RKO (cell line): ENCODE measurements around the gene CRMP1.
"Not testable (repeated sequence)": the region's sequence is repeated elsewhere in the genome, so short reads cannot be mapped to it uniquely, and the experiment has no call there.

Source experiments
- DNase-seq: peaks from one replicate; pipeline ENCODE4 v3.0.0-alpha.2; 2016; ENCODE audit warnings: low spot score

CRMP1 gene

DNA sequence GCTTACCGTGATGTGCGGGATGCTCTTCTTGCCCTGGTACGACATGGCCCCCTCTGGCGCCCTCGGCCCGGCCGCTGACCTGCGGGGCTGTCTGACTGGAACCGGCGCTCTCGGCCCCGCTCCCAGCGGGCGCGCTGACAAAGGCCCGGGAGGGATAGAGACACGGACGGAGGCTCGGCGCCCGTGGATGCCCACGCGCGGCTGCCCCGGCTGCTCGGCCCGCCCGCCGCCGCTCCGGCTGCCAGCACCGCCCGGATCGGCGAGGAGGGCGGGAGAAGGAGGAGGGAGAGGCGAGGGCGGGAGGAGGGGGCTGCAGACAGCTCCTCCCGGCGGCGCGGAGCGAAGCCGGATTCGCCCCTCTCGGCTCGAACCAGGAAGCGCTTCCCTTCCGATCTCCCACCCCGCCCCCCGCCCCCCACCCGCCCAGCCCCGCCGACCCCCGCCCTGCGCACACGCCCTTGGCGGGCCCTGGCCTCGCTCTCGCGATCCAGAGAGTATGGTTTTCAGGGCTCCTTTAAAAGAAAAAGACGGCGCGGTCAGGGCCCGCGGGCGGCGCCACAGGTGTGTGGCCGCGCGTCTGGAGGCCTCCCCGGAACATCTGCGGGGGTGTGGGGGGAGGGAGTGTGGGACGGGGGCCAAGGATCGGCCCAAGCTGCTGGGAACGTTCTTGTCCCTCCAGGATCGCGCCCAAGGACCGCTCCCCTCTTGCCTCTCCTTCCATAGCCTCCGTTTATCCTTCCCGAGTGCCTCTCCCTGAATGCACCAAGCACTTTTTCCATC lies 4.5 kb downstream of the CRMP1 start:
- DNase-seq: no peak

DNA sequence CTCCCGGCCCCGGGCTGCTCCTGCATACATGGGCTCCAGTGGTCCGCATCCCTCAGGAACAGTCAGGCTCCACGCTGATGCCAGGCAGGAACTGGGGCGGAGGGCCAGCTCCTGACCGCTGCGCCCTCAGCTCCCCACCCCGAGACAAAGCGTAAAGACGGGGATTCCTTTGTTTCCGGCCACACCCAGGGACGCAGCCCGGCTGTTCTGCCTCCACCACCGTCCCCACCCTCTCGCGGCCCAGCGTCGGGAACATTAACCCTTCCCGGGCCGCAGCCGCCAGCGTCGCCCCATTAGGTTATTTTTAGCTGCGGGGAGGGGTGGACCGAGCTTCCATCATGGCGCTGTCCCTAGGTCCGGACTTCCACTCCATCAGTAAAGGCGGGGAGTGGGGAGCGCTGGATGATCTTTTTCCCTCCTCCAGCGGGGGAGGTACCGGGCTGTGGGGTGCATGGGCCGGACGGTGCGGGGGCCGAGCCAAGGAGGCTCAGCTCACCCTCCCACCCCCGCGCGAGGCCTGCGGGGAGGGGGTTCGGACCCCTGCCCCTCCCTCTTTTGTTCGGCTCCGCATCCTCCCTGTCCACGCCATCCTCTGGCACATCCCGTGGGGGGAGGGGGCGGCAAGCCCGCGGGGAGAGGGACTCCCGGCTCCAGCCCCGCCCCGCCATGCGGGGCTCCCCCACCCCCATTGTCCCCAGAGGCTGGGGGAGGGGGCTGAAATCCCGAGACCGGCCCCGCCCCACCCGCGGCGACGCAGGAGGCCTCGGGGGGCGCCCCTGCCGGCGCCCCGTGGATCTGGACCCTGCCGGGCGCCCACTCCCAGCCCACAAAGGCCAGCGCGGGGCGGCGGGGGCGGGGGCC lies 5.3 kb downstream of the CRMP1 start:
- DNase-seq: no peak

DNA sequence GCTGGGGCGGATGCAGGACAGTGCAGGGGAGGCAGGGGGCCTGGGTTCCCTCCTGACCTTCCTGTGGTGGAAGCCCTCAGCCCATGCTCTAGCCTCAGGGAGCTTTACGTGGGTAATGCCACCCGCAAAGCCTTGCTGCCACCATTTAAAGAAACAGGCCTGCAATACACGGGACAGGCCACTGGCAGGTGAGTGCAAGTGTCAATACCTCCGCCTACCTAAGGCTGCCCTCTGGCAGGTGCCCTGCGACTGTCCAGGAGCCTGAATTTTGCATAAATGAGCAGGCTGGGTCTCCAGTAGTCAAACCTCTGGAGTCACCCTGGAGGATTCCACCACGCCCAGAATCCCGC lies 5.9 kb downstream of the CRMP1 start:
- no peak for DNase-seq

DNA sequence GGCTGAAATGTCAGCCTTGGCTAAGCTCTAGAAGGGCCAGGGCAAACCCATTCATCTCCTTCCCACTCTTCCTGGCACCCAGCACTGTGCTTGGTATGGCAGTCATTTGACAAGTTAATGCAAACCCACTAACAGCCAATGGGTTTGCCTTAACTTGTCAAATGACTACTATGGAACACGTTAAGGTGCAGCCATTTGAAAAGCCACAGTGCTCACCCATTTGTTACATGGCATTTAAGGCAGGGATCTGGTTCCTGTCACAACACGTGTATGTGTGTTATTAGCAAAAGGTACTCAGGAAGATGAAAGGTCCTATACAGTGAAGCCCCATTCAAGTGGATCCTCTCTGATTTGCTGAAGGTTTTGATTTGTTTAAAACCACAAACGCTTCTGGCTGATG lies 7.2 kb downstream of the CRMP1 start:
- no peak for DNase-seq

DNA sequence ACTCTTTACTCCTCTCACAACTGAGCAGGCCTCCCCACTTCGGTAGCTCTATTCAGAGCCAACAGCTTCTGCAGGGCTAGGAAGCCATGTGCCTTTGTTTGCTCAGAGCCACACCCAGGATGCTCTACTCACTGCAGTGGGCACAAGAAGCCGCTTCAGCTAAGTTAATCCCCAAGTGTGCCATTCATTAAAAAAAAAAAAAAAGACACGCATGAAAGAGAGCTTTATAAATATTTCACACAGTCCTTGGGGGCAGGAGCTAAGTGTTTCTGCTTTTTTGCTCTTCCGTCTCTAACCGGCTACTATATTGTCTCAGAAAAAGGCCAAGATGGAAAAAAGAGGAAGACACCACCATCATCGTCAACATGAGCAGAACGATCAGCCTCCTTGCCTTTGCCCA lies 8.1 kb downstream of the CRMP1 start:
- DNase-seq: no peak

DNA sequence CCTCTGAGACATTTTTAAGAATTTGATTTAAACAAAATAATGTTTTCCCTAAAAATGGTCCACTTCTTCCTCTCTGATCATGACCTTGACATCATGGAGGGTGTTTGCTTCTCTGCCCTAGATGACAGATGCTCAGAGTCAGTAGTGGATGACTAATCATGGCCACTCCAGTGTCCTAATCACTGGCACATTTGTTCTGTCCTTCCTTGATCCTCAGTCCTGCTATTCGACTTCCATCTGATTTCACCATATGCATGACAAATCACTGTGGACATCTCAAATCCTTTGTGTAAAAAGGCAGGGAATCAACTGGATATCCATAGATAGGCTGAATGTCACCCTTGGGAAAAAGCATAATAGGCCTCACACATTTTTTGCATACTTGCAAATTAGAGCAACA lies 9.0 kb downstream of the CRMP1 start:
- DNase-seq: no peak

DNA sequence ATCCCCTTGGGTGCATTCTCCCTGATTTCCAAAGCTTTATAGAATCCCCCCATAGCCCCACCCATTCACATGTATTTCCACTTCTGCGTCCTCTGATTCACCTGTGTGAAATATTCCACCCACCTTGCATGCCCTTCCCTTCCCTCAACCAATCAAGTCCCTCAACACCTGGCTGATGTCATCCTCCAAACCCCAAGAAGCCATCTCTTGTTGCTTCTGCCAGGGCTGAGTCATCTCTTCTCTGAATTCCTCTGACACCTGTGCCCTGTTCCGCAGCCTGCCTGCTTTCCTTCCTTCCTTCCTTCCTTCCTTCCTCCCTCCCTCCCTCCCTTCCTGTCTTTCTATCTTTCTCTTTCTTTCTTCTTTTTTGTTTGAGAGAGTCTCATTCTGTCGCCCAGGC lies 9.9 kb downstream of the CRMP1 start:
- no peak for DNase-seq

DNA sequence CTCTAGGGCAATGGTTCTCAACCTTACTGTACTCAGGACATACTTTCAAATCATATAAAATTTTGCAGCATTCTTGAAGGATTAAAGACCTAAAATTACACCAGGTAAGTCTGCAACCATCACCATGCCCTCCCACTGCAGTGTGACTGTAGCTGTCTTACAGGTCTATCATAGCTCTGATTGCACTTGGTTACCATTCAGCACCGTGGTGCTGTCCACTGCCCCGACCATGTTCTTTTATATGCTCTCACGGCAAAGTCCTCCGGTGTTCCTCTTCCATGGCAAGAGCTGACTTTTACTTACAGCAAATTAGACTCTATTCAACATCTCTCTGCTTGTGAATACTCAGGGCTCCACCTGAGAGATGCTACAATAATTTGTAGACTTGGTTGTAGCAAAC lies 11.5 kb downstream of the CRMP1 start:
- DNase-seq: no peak

DNA sequence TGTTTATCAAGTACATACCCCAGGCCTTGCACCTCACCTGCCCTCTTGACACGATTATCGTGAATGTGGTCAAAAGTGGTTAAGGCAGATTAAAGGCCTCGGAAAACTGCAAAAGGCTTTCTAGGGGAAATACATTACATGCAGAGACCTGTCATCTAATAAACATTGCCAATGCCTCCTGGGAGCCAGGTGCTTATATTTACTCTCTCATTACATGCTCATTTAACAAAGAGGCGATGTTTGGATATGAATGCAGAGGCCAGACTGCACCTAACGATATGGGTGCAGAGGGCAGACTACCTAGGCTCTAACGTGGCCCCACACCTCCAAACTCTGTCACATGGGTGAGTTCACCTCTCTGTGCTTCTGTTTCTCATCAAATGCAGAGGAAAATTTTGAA lies 14.5 kb downstream of the CRMP1 start:
- no peak for DNase-seq

DNA sequence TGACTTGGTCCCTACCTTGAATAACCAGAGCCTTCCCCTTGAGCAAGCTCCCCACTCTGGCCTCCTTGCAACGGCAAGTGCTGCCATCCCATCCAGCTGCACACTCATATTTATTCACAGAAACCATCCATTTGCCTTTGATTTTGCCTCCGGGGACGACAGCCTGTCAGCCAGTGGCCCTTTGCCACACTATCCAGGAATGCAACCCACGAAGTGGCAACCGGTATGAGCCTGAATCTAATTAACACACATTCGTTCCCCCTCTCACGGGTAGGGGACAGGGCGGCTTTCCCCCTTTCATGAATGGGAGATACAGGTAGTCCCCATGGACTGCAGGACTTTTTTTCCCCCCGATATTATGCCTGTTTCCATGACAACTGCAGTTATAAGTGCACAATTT lies 15.5 kb downstream of the CRMP1 start:
- no peak for DNase-seq

DNA sequence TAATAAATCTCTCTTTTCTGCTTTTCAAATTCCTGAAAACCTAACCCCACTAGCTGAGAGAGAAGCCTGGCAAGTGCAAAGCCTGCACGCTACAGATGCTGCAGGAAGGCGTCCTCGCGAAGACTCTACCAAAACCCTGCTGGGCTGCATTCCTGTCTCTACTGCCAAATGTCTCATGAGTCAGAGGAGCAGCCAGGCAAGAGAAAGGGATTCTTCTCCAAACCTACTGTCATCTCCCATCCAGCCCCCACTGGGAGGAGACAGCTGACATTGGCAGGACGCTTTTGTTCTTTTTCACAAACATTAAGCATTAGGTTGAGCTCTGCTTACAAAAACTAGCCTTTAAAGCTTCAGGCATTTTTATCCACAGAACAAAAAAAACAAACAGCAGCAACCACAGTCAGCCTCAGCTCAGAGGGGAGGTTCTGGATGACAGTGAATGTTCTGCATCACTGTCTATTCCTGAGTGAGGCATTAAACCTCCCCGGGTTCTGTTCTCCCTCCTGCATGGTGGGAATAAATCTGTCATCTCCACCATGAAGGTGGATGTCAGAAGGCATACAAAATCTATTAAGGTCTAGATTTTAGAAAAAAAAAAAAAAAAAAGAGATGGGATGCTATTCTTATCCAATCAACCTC lies 18.0 kb downstream of the CRMP1 start:
- no peak for DNase-seq

DNA sequence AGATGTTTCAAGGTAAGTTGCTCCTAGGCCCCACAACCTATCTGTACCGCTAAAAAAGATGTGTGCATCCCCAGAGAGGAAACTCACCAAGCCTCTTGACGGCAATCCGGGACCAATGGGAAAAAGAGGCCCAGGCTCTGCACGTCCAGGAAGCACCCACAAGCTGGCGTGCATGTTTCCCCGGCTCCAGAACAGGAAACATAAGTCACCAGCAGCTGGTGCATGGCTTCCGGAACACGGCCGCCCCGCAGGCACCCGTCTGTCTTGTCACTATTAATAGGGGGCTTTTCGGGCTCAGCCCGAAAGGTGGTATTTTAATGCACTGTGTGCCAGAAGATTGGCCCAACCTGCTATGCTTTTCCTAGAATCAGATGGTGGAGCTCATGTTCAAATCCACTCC lies 22.2 kb downstream of the CRMP1 start:
- no peak for DNase-seq

DNA sequence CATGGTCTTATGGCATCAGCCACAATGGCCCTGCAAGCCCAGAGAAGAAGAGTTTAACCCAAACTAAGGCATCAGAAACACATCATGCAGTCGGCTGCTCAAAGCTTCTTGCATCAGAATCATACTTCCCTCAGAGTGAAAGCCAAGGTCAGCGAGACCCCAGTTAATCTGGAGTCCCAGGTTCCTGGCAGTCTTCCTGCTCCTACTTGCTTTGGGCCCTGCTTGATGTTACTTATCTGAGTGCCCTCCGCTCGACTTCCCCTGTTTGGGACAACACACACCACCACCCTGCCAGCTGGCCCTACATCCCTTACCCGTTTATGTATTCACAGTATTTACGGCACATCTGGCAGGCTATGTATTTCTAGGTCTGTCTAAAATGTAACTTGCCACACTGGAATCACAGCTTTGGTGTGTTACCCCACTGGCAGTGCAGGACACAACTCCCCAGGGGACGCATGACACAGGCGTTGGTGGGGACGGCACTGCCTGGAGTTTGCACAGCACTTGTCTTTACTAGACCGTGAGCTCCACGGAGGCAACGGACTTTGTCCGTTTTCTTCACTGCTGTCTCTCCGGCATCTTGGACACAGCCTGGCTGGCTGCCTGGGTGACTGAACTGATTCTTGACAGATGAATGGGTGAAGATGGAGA lies 22.8 kb downstream of the CRMP1 start:
- no peak for DNase-seq

DNA sequence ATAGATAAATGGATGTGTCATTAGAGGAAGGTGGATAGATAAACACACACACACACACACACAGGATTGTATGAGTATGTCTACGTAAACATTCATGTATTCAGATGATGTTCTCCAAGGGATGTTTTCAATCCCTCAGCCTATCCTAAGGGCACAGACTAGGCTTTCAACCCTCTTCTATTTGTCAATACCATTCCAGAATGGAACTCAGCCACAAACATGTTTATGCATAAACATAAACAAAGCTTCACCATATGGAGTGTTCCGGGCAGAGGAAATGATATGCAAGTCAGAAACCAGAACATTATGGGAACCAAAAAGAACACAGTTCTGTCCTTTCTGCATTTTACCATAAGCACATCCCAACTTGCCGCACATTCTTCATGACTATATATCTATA lies 25.0 kb downstream of the CRMP1 start:
- no peak for DNase-seq

DNA sequence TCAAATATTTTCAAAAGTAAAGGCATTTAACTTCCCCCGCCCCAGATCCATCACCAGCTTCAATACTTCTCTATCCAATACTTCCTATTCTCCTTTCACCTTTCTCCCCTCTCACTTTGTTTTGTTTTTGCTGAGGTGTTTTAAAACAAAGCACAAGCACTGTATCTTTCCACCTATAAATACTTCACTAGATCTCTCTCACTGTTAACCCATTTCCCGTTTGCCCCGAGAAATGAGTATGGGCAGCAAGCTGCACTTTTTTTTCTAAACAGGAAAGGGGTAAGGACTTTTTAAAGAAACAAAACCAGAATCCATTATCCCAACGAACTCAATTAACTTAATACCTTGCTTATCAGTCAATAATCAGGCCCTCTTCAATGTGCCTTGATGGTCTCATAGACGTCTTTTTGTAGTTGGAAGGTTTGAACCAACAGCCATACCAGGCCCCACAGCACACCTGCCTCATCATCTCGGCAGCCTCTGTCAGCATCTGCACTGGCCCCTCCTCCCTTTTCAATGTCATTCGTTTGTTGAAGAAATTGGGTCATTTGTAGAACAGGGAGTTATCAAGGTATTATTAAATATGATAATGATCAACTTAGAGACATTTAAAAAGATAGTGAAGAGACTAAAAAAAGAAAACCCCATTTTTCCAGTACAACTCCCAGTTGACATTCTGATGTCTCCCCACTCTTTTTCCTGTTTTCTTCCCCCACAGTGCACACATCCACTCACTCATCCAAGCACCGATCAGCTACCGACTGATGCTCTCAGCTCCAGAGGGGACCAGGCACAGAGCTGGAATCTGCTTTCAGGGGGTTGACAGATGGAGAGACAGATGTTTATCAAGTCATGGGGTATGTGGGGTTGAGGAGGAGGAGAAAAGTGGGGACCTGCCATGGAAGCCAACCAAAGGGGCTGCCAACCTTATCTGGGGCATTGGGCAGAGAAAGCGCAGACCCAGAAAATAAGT lies 25.8 kb downstream of the CRMP1 start:
- DNase-seq: no peak

DNA sequence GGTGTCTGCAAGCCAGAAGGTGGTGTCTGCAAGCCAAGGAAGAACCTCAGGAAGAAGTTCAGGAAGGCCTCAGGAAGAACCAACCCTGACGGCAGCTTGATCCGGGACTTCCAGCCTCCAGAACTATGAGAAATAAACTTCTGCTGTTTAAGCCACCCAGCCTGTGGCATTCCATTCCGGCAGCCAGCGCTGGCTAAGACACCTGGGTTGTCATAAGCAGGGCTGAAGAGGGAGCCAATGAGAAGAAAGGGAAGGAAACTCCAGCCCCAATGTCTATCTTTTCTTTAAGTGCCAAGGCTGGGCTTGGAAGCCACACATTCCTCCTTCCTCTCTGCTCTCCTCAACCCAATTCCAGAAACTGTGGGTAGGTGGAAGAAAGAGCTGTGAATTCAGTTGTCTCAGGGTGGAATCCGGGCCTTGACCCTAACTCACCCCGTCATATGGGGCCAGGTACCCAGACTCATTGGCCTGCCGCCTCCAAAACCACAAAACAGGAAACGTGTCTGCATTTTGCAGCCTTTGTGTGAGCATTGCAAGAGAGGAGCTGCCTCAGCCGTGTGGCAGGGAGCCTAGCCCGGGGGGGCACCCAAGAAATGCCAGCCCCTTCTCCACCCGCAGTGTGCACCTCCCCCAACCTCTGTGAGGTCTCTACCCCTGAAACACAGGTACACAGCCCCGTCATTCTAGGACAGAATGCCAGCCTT lies 26.8 kb downstream of the CRMP1 start:
- DNase-seq: no peak

DNA sequence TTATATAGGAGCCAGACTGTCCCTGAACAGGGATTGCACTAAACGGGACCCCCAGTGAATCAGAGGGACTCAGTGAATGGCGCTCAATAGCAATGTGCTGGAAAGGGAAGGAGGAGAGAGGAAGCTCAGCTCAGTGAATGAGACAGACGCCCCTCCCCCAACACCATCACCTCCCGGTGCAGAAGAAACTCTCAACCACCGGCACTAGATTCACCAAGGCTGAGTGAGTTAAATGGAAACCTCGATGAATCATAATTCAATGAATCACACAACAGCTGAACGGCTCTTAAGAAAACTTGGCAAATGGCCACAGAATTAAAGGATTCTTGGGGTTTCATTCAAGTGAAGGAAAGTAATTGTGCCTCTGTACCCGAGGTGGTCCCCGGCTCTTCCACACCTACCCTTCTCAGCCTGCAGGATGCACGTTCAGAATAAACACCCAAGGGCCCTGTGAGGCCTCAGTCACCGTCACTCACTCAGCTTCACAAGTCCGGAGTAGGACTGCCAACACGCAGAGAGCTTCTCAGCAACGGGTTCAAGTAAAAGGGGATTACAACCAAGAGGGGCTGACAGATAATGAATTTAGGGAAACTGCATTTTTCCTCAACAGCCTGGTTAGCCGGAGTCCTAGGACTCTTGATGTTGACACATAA lies 29.3 kb downstream of the CRMP1 start:
- peak; percentile 91 for DNase-seq

DNA sequence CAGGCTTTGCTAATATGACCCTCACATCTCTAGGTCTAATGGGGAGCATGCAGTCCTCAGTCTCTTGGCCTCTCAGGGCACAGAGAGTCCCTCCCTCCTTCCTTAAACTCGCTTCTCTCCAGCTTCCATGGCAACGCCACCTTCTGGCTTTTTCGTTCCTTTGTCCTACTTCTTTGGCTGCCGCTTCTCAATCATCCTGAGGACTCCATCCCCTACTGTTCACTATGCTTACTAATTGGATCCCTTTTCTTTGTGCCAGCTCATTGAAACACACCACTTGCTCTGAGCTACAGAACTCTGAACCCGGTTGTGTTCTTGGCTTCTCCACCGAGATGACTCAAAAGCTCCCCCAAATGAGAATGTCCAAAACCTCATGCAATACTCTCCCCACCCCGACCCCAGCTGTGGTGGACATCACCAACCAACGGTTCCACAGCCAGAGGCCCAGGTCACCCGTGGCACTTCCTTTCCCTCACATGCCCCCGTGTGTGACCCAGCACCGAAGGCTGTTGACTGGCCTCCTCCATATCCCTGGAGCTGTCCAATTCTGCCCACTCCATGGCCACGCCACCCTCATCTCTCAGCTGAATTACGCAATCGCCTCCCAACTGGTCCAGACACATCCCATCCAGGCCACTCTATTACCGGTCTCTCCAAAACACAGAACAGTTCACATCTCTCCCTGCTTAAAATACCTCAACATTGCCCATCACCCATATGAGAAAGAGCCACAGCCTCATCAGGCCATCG lies 34.7 kb downstream of the CRMP1 start:
- no peak for DNase-seq

DNA sequence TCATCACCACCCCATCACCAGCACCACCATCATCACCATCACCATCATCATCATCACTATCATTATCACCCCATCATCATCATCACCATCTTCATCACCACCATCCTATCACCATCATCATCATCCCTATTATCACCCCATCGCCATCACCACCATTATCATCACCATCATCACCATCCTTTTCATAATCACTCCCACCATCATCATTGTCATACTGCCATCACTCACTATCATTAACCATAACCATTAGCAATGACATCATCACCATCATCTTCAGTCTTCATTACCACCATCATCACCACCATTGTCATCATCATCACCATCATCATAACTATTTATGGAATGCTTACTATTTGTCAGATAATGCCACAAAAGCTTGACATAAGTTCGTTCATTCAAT lies 35.7 kb downstream of the CRMP1 start:
- no peak for DNase-seq

DNA sequence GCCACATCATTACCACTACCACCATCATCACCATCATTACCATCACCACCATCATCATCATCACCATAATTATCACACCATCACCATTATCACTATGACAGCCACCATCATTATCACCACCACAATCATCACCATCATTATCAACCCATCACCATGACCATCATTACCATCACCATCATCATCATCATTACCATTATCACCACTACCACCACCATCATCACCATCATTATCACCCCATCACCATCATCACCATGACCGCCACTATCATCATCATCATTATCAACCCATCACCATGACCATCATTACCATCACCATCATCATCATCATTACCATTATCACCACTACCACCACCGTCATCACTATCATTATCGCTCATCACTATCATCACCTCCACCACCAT lies 36.5 kb downstream of the CRMP1 start:
- not testable (repeated sequence) for DNase-seq
